Endothelial cell of umbilical vein (primary cell): ENCODE results near the gene MMP21. TPM values are rescaled to one million over a fixed set of nuclear protein-coding genes. Genes with fewer than 3 reads are reported as not detected.

Experiments
- BruUV-seq: library from RNA; stranded (reverse); fragments of 400-500 nt; replicated peaks from 2 replicates; lab custom pipeline; 2021; lab: Mats Ljungman, UMichigan
- CTCF ChIA-PET: fragments of 300-600, 350-600 bp; sonication (Branson Sonifier 250); formaldehyde crosslinking; loops from one replicate; lab custom pipeline; 2021; ENCODE audit warnings: antibody characterized with exemption, inconsistent platforms; lab: Charles Lee
- POLR2A ChIA-PET: fragments of 300-600, 350-600 bp; sonication (Branson Sonifier 250); formaldehyde crosslinking; loops from one replicate; lab custom pipeline; 2021; ENCODE audit warnings: antibody characterized with exemption, inconsistent platforms; lab: Charles Lee
- DNase-seq: peaks from one replicate; pipeline ENCODE4 v3.0.0-alpha.2; 2011; ENCODE audit warnings: low read depth, low spot score
- FAIRE-seq: peaks from 2 replicates; lab custom pipeline; 2011; peaks lifted over from hg19 to GRCh38; lab: Jason Lieb, UNC
- H2AFZ ChIP-seq: 2 replicates; pipeline ENCODE4 v1.6.0; 2012; ENCODE audit warnings: low read depth, low read length, control low read depth, inconsistent platforms
- H3K27ac ChIP-seq: 2 replicates; pipeline ENCODE4 v1.5.1; 2011; ENCODE audit warnings: low read depth, mild to moderate bottlenecking, control low read depth, low read length, moderate library complexity; ENCODE audit not compliant: insufficient read depth
- H3K27me3 ChIP-seq, 2 experiments: 2 replicates each; pipeline versions ENCODE4 v1.6.0 to v1.6.1; 2011; ENCODE audit warnings: low read length in 2 of 2, mixed read lengths in 1 of 2; ENCODE audit not compliant: control insufficient read depth in 2 of 2, insufficient read depth in 2 of 2
- H3K36me3 ChIP-seq, 2 experiments: 2 replicates in 1 of 2; 3 replicates in 1 of 2; pipeline ENCODE4 v1.5.1; 2011; ENCODE audit warnings: low read length in 2 of 2, mild to moderate bottlenecking in 1 of 2, moderate library complexity in 1 of 2; ENCODE audit not compliant: control insufficient read depth in 2 of 2, insufficient read depth in 2 of 2; ENCODE audit errors: extremely low read depth in 1 of 2
- H3K4me1 ChIP-seq: 3 replicates; pipeline ENCODE4 v1.5.1; 2011; ENCODE audit warnings: mild to moderate bottlenecking, low read length; ENCODE audit not compliant: control insufficient read depth, insufficient read depth; ENCODE audit errors: extremely low read depth
- H3K4me2 ChIP-seq: 2 replicates; pipeline ENCODE4 v1.6.1; 2011; ENCODE audit warnings: low read length, control low read depth, mixed read lengths; ENCODE audit not compliant: insufficient read depth
- H3K4me3 ChIP-seq, 3 experiments: fragments of 200-600 bp in 1 of 3; sonication (generic), shearing (Covaris generic) in 1 of 3; replicated peaks in 1 of 3; 2 replicates each; pipeline ENCODE4 v1.5.1; 2011 to 2016; ENCODE audit warnings: control low read depth in 3 of 3, low read length in 3 of 3, mild to moderate bottlenecking in 2 of 3, inconsistent platforms in 1 of 3, low read depth in 1 of 3, moderate library complexity in 1 of 3; ENCODE audit not compliant: insufficient read depth in 1 of 3
- H3K79me2 ChIP-seq: 2 replicates; pipeline ENCODE4 v1.6.0; 2012; ENCODE audit warnings: low read length, inconsistent platforms; ENCODE audit not compliant: control insufficient read depth, insufficient read depth
- H3K9ac ChIP-seq: replicated peaks from 2 replicates; pipeline ENCODE3; 2011; ENCODE audit warnings: low read length, control low read depth; ENCODE audit not compliant: insufficient read depth; ENCODE audit errors: extremely low read depth
- H3K9me1 ChIP-seq: replicated peaks from 3 replicates; pipeline ENCODE4 v1.6.0; 2011; ENCODE audit warnings: mild to moderate bottlenecking, low read length; ENCODE audit not compliant: control insufficient read depth, insufficient read depth; ENCODE audit errors: extremely low read depth
- H3K9me3 ChIP-seq: replicated peaks from 2 replicates; pipeline ENCODE4 v1.5.1; 2012; ENCODE audit warnings: low read length, inconsistent platforms; ENCODE audit not compliant: control insufficient read depth, insufficient read depth
- H4K20me1 ChIP-seq: replicated peaks from 2 replicates; pipeline ENCODE3; 2011; ENCODE audit warnings: mild to moderate bottlenecking, low read length; ENCODE audit not compliant: control insufficient read depth, insufficient read depth; ENCODE audit errors: extremely low read depth
- CTCF ChIP-seq, 2 donors: IDR thresholded peaks; 1 replicate in 1 of 2; 2 replicates in 1 of 2; pipeline ENCODE4 v1.5.1; 2011; ENCODE audit warnings: low read length in 2 of 2, mild to moderate bottlenecking in 2 of 2, moderate library complexity in 2 of 2, control low read depth in 1 of 2, inconsistent platforms in 1 of 2, low read depth in 1 of 2; ENCODE audit not compliant: insufficient read depth in 1 of 2; ENCODE audit errors: extremely low read depth in 1 of 2
- EZH2 ChIP-seq: IDR thresholded peaks from 2 replicates; pipeline ENCODE4 v1.6.1; 2012; ENCODE audit warnings: borderline replicate concordance, low read depth, mild to moderate bottlenecking, moderate library complexity, low read length, inconsistent platforms; ENCODE audit not compliant: severe bottlenecking
- FOS ChIP-seq: IDR thresholded peaks from 2 replicates; pipeline ENCODE4 v1.6.1; 2011; ENCODE audit warnings: mild to moderate bottlenecking, low read length, moderate library complexity, borderline replicate concordance; ENCODE audit not compliant: insufficient read depth
- GATA2 ChIP-seq: IDR thresholded peaks from 2 replicates; pipeline ENCODE4 v1.7.0; 2011; ENCODE audit warnings: low read depth, mild to moderate bottlenecking, moderate library complexity, mixed read lengths, low read length; ENCODE audit not compliant: insufficient read length, insufficient read depth
- JUN ChIP-seq: IDR thresholded peaks from 2 replicates; pipeline ENCODE4 v1.6.1; 2011; ENCODE audit warnings: borderline replicate concordance, low read depth; ENCODE audit not compliant: insufficient read length, insufficient read depth
- MAX ChIP-seq: IDR thresholded peaks from 2 replicates; pipeline ENCODE4 v1.6.1; 2011; ENCODE audit not compliant: insufficient read depth, insufficient read length
- MYC ChIP-seq: IDR thresholded peaks from one replicate; pipeline ENCODE4 v1.6.1; 2011; ENCODE audit warnings: mild to moderate bottlenecking, low read depth, low read length
- POLR2A ChIP-seq: IDR thresholded peaks from 2 replicates; pipeline ENCODE4 v1.6.1; 2012; ENCODE audit warnings: low read depth, mild to moderate bottlenecking, control low read depth, low read length
- POLR2AphosphoS5 ChIP-seq: IDR thresholded peaks from 2 replicates; pipeline ENCODE4 v1.6.1; 2012; ENCODE audit warnings: low read depth, mild to moderate bottlenecking, control low read depth, low read length, moderate library complexity; ENCODE audit not compliant: insufficient read depth
- dilution Hi-C: fragments of 300-500 bp; cut with MboI; formaldehyde crosslinking; loops from one replicate; pipeline ENCODE4 v1.15.0; 2019; ENCODE audit warnings: low sequenced_read_pairs; ENCODE audit not compliant: extremely low pct_ligation_motif_present
- intact Hi-C: fragments of 100-400 bp; cut with micrococcal nuclease; formaldehyde crosslinking; loops from one replicate; pipeline ENCODE4 v1.10.0; 2022
- polyA plus RNA-seq, 4 experiments: library from polyadenylated mRNA; depleted of rRNA in 3 of 4; stranded (reverse) in 3 of 4; unstranded in 1 of 4; fragments of >200 nt; gene quantifications; 2 replicates each; pipeline versions ENCODE4 v1.2.1 to v1.2.3, GENCODE V29; 2011 to 2012; ENCODE audit warnings: missing spikeins in 1 of 4
- total RNA-seq: library from RNA; stranded (reverse); gene quantifications from 2 replicates; pipeline ENCODE4 v1.2.3, GENCODE V29; 2021

MMP21 gene
- total and polyA plus RNA-seq, 2 donors (not counting 3 experiments of a cell fraction or from before 2014, with no cell fraction given): 0.06 TPM; not detected in 1

- no peak overlapping the region for H3K9ac ChIP-seq
- TF ChIP-seq JUN: no peak
- no peak for TF ChIP-seq POLR2A
- TF ChIP-seq GATA2: no peak
- no peak for TF ChIP-seq MAX
- no peak for TF ChIP-seq EZH2
- no peak for TF ChIP-seq FOS
- TF ChIP-seq POLR2AphosphoS5: no peak
- no peak for TF ChIP-seq CTCF (IDR thresholded peaks at IDR 0.05; ENCODE audit: extremely low read depth in 1 of 2, insufficient read depth in 1 of 2, low read depth in 1 of 2, low read length in 2 of 2)
- TF ChIP-seq MYC: no peak
- H3K79me2 ChIP-seq: no peaks in the 10 kb centered on the region
- intact Hi-C loops: no loop called here
- no peaks in the 10 kb centered on the region for H3K9me1 ChIP-seq
- peaks cover 0 to 2% of the 10 kb centered on the region in 2 experiments for H3K27me3 ChIP-seq
- no peaks in the 10 kb centered on the region for H3K4me1 ChIP-seq
- ChIA-PET CTCF (no interaction called here), POLR2A (no interaction called here)
- H3K36me3 ChIP-seq: no peaks in the 10 kb centered on the region
- no peak overlapping the region for H2AFZ ChIP-seq
- no peak overlapping the region for H3K27ac ChIP-seq
- FAIRE-seq (no peak), DNase-seq (no peak)
- H3K4me2 ChIP-seq: no peak overlapping the region
- no peaks in the 10 kb centered on the region for H4K20me1 ChIP-seq
- dilution Hi-C loops: no loop called here
- no TSS peak for BruUV-seq
- no peaks in the 10 kb centered on the region for H3K9me3 ChIP-seq
- no peak overlapping the region for H3K4me3 ChIP-seq
Observed at GRCh38 chr10:125779403-125780327, 4.0 kb upstream of the MMP21 start.
